SK-N-SH treated with all-trans-retinoic acid at 6 μM for 48 hours (cell line): ENCODE measurements around the gene HIF1A.

ENCODE experiments used
- CSDC2 ChIP-seq: fragments of 250-450 bp; sonication (Bioruptor Pico); IDR thresholded peaks from 2 replicates; pipeline ENCODE4 v1.5.0; 2020; ENCODE audit warnings: mild to moderate bottlenecking, moderate library complexity
- ESRRG ChIP-seq: fragments of 250-450 bp; sonication (Bioruptor Pico); IDR thresholded peaks from 2 replicates; pipeline ENCODE4 v1.6.1; 2021; ENCODE audit warnings: mild to moderate bottlenecking
- RARB ChIP-seq: fragments of 250-450 bp; sonication (Bioruptor Pico); IDR thresholded peaks from 2 replicates; pipeline ENCODE4 v1.8.0; 2021; ENCODE audit warnings: mild to moderate bottlenecking, moderate library complexity
- ZFP30 ChIP-seq: fragments of 450-650 bp; formaldehyde crosslinking; IDR thresholded peaks from 2 replicates; pipeline ENCODE4 v1.5.0; 2022; ENCODE audit warnings: mild to moderate bottlenecking, moderate library complexity
- ZNF565 ChIP-seq: fragments of 450-650 bp; formaldehyde crosslinking; conservative IDR thresholded peaks from 2 replicates; pipeline ENCODE4 v1.5.0; 2020; ENCODE audit warnings: low read depth, mild to moderate bottlenecking, moderate library complexity
- ZNF70 ChIP-seq: fragments of 450-650 bp; formaldehyde crosslinking; IDR thresholded peaks from 2 replicates; pipeline ENCODE4 v1.5.0; 2020; ENCODE audit warnings: mild to moderate bottlenecking, moderate library complexity
- TF ChIP-seq, protein P1 (sequence below): fragments of 250-450 bp; sonication (Bioruptor Pico); IDR thresholded peaks from 2 replicates; pipeline ENCODE4 v1.5.1; 2021; ENCODE audit warnings: mild to moderate bottlenecking, moderate library complexity

DNA sequence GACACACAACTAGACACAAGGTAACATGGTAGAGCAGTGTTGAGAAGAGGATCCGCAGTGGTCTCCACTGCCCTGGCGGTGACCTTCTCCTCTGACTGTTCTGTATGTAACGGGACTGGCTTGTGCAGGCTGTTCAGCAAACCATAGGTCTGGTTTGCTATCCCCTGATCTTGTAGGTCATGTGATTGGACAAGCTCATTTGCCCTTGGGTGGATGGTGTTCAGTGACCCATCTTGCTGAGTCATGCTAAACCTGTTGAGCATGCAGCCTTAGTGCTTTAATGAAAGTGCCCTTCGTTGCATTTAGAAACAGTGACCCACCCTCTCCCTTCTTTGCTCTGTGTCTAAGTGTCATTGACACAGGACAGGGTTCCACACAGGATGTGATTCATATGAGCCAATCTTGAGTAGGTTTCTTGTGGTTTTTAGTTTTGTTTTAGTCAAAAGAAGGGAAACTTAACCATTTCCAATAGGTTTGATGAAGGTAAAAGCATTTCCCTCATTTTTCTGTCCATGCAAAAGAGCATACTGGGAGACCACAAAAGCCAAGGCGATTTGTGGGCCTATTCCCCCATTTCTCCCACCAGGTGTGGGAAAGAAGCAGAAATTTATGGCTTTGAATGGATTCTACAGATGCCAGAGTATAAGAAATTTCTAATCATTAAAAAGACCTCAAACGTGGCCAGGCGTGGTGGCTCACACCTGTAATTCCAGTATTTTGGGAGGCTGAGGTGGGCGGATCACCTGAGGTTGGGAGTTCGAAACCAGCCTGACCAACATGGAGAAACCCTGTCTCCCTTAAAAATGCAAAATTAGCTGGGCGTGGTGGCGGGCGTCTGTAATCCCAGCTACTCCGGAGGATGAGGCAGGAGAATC, 32.6 kb upstream of the HIF1A start:
- TF ChIP-seq RARB (CRISPR knock-in tag) (no peak), CSDC2 (CRISPR knock-in tag) (no peak), ZNF565 (CRISPR knock-in tag) (no peak), ZFP30 (CRISPR knock-in tag) (no peak), ESRRG (no peak), ZNF70 (no peak)
- TF ChIP-seq, protein P1, sequence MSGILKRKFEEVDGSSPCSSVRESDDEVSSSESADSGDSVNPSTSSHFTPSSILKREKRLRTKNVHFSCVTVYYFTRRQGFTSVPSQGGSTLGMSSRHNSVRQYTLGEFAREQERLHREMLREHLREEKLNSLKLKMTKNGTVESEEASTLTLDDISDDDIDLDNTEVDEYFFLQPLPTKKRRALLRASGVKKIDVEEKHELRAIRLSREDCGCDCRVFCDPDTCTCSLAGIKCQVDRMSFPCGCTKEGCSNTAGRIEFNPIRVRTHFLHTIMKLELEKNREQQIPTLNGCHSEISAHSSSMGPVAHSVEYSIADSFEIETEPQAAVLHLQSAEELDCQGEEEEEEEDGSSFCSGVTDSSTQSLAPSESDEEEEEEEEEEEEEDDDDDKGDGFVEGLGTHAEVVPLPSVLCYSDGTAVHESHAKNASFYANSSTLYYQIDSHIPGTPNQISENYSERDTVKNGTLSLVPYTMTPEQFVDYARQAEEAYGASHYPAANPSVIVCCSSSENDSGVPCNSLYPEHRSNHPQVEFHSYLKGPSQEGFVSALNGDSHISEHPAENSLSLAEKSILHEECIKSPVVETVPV (CRISPR knock-in tag), result no peak
